Measurements from ENCODE around the gene DNAJC25. TPM values are rescaled to one million over a fixed set of nuclear protein-coding genes. Genes with fewer than 3 reads are reported as not detected.

DNAJC25 gene
- total and polyA plus RNA-seq, 2 of the 8 experiments (the other 6 are each of a cell fraction or from before 2014, with no cell fraction given), result 2.7 to 6.2 TPM

DNA sequence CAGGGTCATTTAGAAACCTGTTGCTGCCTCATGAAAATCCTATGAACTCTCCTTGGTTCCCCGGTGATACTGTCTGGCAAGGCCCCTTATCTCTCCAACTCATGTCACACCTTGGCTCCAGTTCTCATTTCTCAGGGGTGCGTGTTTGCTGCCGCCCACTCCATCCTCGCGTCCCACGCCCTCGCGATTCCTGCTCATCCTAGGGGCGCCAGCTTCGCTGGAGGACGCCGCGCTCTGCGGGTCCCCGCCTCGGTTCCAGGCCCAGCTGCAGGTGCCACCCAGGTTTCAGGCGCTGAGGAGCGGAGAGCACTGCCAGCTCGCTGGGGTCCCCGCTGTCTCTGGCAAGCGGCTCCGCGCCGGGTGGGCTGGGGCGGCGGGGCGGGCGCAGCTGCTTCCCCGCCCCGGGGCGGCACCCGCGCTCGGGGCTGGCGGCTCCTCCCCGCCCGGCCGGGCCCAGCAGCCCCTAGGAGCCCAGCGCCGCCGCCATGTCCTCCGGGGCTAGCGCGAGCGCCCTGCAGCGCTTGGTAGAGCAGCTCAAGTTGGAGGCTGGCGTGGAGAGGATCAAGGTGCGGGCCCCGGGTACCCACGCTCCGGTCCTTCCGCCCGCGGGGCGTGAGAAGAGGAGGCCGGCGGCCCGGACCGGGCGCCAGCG, 30.1 kb downstream of the DNAJC25 start, which contains the start of gene GNG10:
GNG10 (plus strand) TSS at position 456 of the 652 bp plus-strand sequence; CDS start at position 486, 30 bp downstream.
- H2BK5ac ChIP-seq (ENCODE audit: low read depth, low read length), result peak within 1 kb of the TSS; percentile 53; the same call in 1 of the 2 replicates
- H3K4me1 ChIP-seq (replicated peaks in 1 of 4; ENCODE audit: control insufficient read depth in 3 of 4, insufficient read depth in 4 of 4, low read length in 3 of 4), result peaks cover 3 to 11% (median 7%) of the 10 kb centered on the region in 4 experiments; a peak in 6 of 7 replicates
- 1% methylated on average over 35 of the region's 61 CpGs; no CpG with 5 or more reads in 1 of the 2 experiments for WGBS, 2 experiments (ENCODE audit: extremely low coverage in 1 of 2, insufficient coverage in 1 of 2, insufficient read length in 1 of 2, insufficient replicate concordance in 2 of 2, low coverage in 1 of 2, low lambda C conversion rate in 2 of 2, missing lambda C conversion rate in 1 of 2)
- no peak within 1 kb of the TSS for H3K56ac ChIP-seq (replicated peaks; ENCODE audit: insufficient read length, low read depth, low read length)
- H3K4ac ChIP-seq (replicated peaks; ENCODE audit: insufficient read length, low read depth, low read length), result peak within 1 kb of the TSS; percentile 13
- H4K20me1 ChIP-seq (replicated peaks in 1 of 2; ENCODE audit: control insufficient read depth in 1 of 2, insufficient read depth in 2 of 2, low read length in 2 of 2), result peaks cover 0 to 4% of the 10 kb centered on the region in 2 experiments
- DNase-seq (ENCODE audit: low read depth in 1 of 2, low spot score in 2 of 2), result peak in 1 of 2 experiments; percentile 73
- peak within 1 kb of the TSS; percentile 61 for H4K91ac ChIP-seq (replicated peaks; ENCODE audit: insufficient read length, low read length)
- peak within 1 kb of the TSS; percentile 80 to 99 for H3K4me2 ChIP-seq (ENCODE audit: insufficient read depth in 1 of 2, low read depth in 2 of 2, low read length in 2 of 2)
- no peak within 1 kb of the TSS for H3K27ac ChIP-seq (ENCODE audit: low read depth, low read length)
- peak within 1 kb of the TSS; percentile 51 to 62 (median 60); a peak in 6 of 7 replicates for H3K9ac ChIP-seq (replicated peaks in 1 of 4; ENCODE audit: extremely low read depth in 1 of 4, low read depth in 3 of 4, low read length in 3 of 4)
- H3K23me2 ChIP-seq (ENCODE audit: low read depth, low read length), result peaks cover 9% of the 10 kb centered on the region
- no peaks in the 10 kb centered on the region for H3K27me3 ChIP-seq (replicated peaks in 1 of 4; ENCODE audit: control insufficient read depth in 3 of 4, extremely low read depth in 1 of 4, insufficient read depth in 3 of 4, low read length in 3 of 4)
- H2BK20ac ChIP-seq (ENCODE audit: low read length), result no peak within 1 kb of the TSS
- H2BK12ac ChIP-seq (ENCODE audit: low read depth, low read length), result no peak within 1 kb of the TSS; the same call in 1 of the 2 replicates
- no peak for FAIRE-seq
- no peaks in the 10 kb centered on the region for H3K9me3 ChIP-seq (ENCODE audit: insufficient read depth in 2 of 2, low read depth in 1 of 2, low read length in 1 of 2)
- no peak within 1 kb of the TSS for H3K14ac ChIP-seq (ENCODE audit: insufficient read length)
- ChIA-PET CTCF (ENCODE audit: partially characterized antibody) (no interaction called here), POLR2A (ENCODE audit: partially characterized antibody) (interaction anchor here (1.1 to 1.9 kb wide), 2 partner anchors 10 to 30 kb away, joined by 4 to 12 read pairs; partner anchors contain the start of gene DNAJC25)
- H2AFZ ChIP-seq (ENCODE audit: low read length), result peak within 1 kb of the TSS; percentile 92; the same call in 1 of the 2 replicates
- H2AK5ac ChIP-seq (ENCODE audit: low read depth, low read length), result peak within 1 kb of the TSS; percentile 58
- no peaks in the 10 kb centered on the region for H3K36me3 ChIP-seq (ENCODE audit: control insufficient read depth in 2 of 4, insufficient read depth in 4 of 4, low read length in 3 of 4)
- peaks cover 0 to 12% of the 10 kb centered on the region in 2 experiments; a peak in 2 of 4 replicates for H3K79me2 ChIP-seq (ENCODE audit: control insufficient read depth in 1 of 2, insufficient read depth in 2 of 2, low read length in 2 of 2)
- no peak within 1 kb of the TSS for H3K18ac ChIP-seq (ENCODE audit: extremely low read depth, low read length)
- H3K23ac ChIP-seq (ENCODE audit: insufficient read length), result no peak within 1 kb of the TSS
- H3K79me1 ChIP-seq (ENCODE audit: low read depth, low read length), result peaks cover 5% of the 10 kb centered on the region
- no peak within 1 kb of the TSS for H2BK120ac ChIP-seq (replicated peaks; ENCODE audit: low read depth, low read length)
- H4K8ac ChIP-seq (ENCODE audit: extremely low read depth, insufficient read depth, low read length), result peak within 1 kb of the TSS; percentile 69
- peak within 1 kb of the TSS; percentile 69 to 73 (median 70) for H3K4me3 ChIP-seq (ENCODE audit: extremely low read depth in 1 of 4, insufficient read depth in 2 of 4, low read depth in 3 of 4, low read length in 4 of 4)
- H4K5ac ChIP-seq (ENCODE audit: insufficient read length, low read depth, low read length), result no peak within 1 kb of the TSS
- H2BK15ac ChIP-seq (ENCODE audit: low read length), result peak within 1 kb of the TSS; percentile 12; the same call in 1 of the 2 replicates
- TF ChIP-seq CEBPB (IDR thresholded peaks at IDR 0.05; ENCODE audit: low read depth, low read length), result no peak
- TF ChIP-seq HDAC2 (IDR thresholded peaks at IDR 0.05; ENCODE audit: borderline replicate concordance in 1 of 2, low read depth in 2 of 2, low read length in 2 of 2), result 0 out of 4 replicates have a peak, but pooled peaks have one; percentile 13 to 14
- TF ChIP-seq BRCA1 (IDR thresholded peaks at IDR 0.05; ENCODE audit: low read depth, low read length), result no peak
- TF ChIP-seq JUN (IDR thresholded peaks at IDR 0.05; ENCODE audit: low read depth, low read length), result no peak
- TF ChIP-seq KDM1A (IDR thresholded peaks at IDR 0.05; ENCODE audit: borderline replicate concordance, low read length), result no peak
- peak; percentile 35 for TF ChIP-seq TAF7 (optimal IDR thresholded peaks at IDR 0.05; ENCODE audit: borderline replicate concordance, low read depth, low read length)
- no peak for TF ChIP-seq RAD21 (IDR thresholded peaks at IDR 0.05 in 1 of 2, conservative IDR thresholded peaks at IDR 0.05 in 1 of 2; ENCODE audit: low read depth in 2 of 2, low read length in 2 of 2)
- TF ChIP-seq CHD2 (IDR thresholded peaks at IDR 0.05; ENCODE audit: low read length), result no peak
- TF ChIP-seq PHF8 (conservative IDR thresholded peaks at IDR 0.05; ENCODE audit: low read depth, low read length), result peak; percentile 63
- no peak for TF ChIP-seq ATF3 (IDR thresholded peaks at IDR 0.05; ENCODE audit: insufficient read depth, low read depth, low read length)
